Measurements from ENCODE around the gene DAPK3. TPM values are rescaled to one million over a fixed set of nuclear protein-coding genes. Genes with fewer than 3 reads are reported as not detected.

The DAPK3 gene
- total RNA-seq, 4 donors from 2014 or later, result 75.6 to 90.9 (median 82.2) TPM

GRCh38 chr19:3979674-3980352 is 8.9 kb upstream of the DAPK3 start:
- 91 to 93% methylated on average over 25 of the region's 25 CpGs for WGBS, 2 donors
- intact Hi-C loops (cut with DNase I; ENCODE audit: low total_unique reads), result no loop called here
- H3K4me3 ChIP-seq (ENCODE audit: low read depth, poor library complexity, severe bottlenecking), result no peak overlapping the region
- TF ChIP-seq POLR2A (IDR thresholded peaks at IDR 0.05) (no peak), CTCF (IDR thresholded peaks at IDR 0.05) (no peak)
- no peak for DNase-seq (ENCODE audit: low spot score in 2 of 2)

- 92 to 94% methylated on average over 17 to 18 of the region's 18 CpGs for WGBS, 2 donors
- DNase-seq (ENCODE audit: low spot score in 2 of 2), result no peak
- TF ChIP-seq CTCF (IDR thresholded peaks at IDR 0.05), result no peak
- TF ChIP-seq POLR2A (IDR thresholded peaks at IDR 0.05), result no peak
- intact Hi-C loops (cut with DNase I; ENCODE audit: low total_unique reads), result no loop called here
- H3K4me3 ChIP-seq (ENCODE audit: low read depth, poor library complexity, severe bottlenecking), result no peak overlapping the region
Measured at GRCh38 chr19:3979289-3979673, 8.4 kb upstream of the DAPK3 start.

- no peak for TF ChIP-seq POLR2A (IDR thresholded peaks at IDR 0.05)
- no peak for TF ChIP-seq CTCF (IDR thresholded peaks at IDR 0.05)
- intact Hi-C loops (cut with DNase I; ENCODE audit: low total_unique reads), result no loop called here
- no peak for DNase-seq (ENCODE audit: low spot score in 2 of 2)
- no peak overlapping the region for H3K4me3 ChIP-seq (ENCODE audit: low read depth, poor library complexity, severe bottlenecking)
- WGBS, 2 donors, result 93 to 94% methylated on average over 19 of the region's 19 CpGs
Measured at GRCh38 chr19:3978145-3978544, 7.2 kb upstream of the DAPK3 start.

GRCh38 chr19:3977242-3978143 is 6.6 kb upstream of the DAPK3 start:
- H3K4me3 ChIP-seq (ENCODE audit: low read depth, poor library complexity, severe bottlenecking), result no peak overlapping the region
- DNase-seq (ENCODE audit: low spot score in 2 of 2), result no peak
- TF ChIP-seq POLR2A (IDR thresholded peaks at IDR 0.05) (no peak), CTCF (IDR thresholded peaks at IDR 0.05) (no peak)
- intact Hi-C loops (cut with DNase I; ENCODE audit: low total_unique reads), result no loop called here
- 90 to 91% methylated on average over 59 of the region's 59 CpGs for WGBS, 2 donors

GRCh38 chr19:3976495-3977241 is 5.8 kb upstream of the DAPK3 start:
- intact Hi-C loops (cut with DNase I; ENCODE audit: low total_unique reads), result no loop called here
- 82 to 92% methylated on average over 20 to 29 of the region's 29 CpGs for WGBS, 2 donors
- peak in 1 of 2 donors; percentile 27 for DNase-seq (ENCODE audit: low spot score in 2 of 2)
- H3K4me3 ChIP-seq (ENCODE audit: low read depth, poor library complexity, severe bottlenecking), result no peak overlapping the region
- no peak for TF ChIP-seq CTCF (IDR thresholded peaks at IDR 0.05)
- TF ChIP-seq POLR2A (IDR thresholded peaks at IDR 0.05), result no peak
